ENCODE measurements around the gene CDH23. TPM values are rescaled to one million over a fixed set of nuclear protein-coding genes. Genes with fewer than 3 reads are reported as not detected.

Gene CDH23
- total RNA-seq, 3 donors from 2014 or later: 1.8 to 3.6 (median 3.0) TPM

- H3K9me3 ChIP-seq: no peaks in the 10 kb centered on the region
- intact Hi-C loops (cut with DNase I, micrococcal nuclease): no loop called here
- no peak for DNase-seq
These were observed 78.1 kb downstream of the CDH23 start for GRCh38 chr10:71474702-71475242.

GRCh38 chr10:71475243-71475871, 78.6 kb downstream of the CDH23 start:
- ATAC-seq: peak; percentile 26
- Histone ChIP-seq H3K36me3 (ENCODE audit: low read depth) (no peaks in the 10 kb centered on the region), H3K9me3 (no peaks in the 10 kb centered on the region), H3K4me1 (ENCODE audit: low read depth) (peaks cover 4% of the 10 kb centered on the region), H3K4me3 (no peak overlapping the region)
- TF ChIP-seq CTCF (IDR thresholded peaks at IDR 0.05): no peak
- intact Hi-C loops (cut with DNase I, micrococcal nuclease): no loop called here
- peak in 1 of 3 donors; percentile 2 for DNase-seq

More at GRCh38 chr10:71474702-71475242, 78.1 kb downstream of the CDH23 start:
- TF ChIP-seq CTCF (IDR thresholded peaks at IDR 0.05): no peak
- no peak for ATAC-seq
- no peaks in the 10 kb centered on the region for H3K36me3 ChIP-seq (ENCODE audit: low read depth)
- no peak overlapping the region for H3K4me3 ChIP-seq
- peaks cover 4% of the 10 kb centered on the region for H3K4me1 ChIP-seq (ENCODE audit: low read depth)

GRCh38 chr10:71476228-71477011, 79.7 kb downstream of the CDH23 start:
- peak; percentile 11 for ATAC-seq

GRCh38 chr10:71478173-71478572, 81.5 kb downstream of the CDH23 start:
- no peak for TF ChIP-seq CTCF (IDR thresholded peaks at IDR 0.05)
- DNase-seq (no peak), ATAC-seq (no peak)
- Histone ChIP-seq H3K36me3 (ENCODE audit: low read depth) (no peaks in the 10 kb centered on the region), H3K9me3 (no peaks in the 10 kb centered on the region), H3K4me3 (no peak overlapping the region), H3K4me1 (ENCODE audit: low read depth) (peaks cover 4% of the 10 kb centered on the region)
- intact Hi-C loops (cut with DNase I, micrococcal nuclease): no loop called here

More at GRCh38 chr10:71476228-71477011, 79.7 kb downstream of the CDH23 start:
- Histone ChIP-seq H3K4me3 (no peak overlapping the region), H3K36me3 (ENCODE audit: low read depth) (no peaks in the 10 kb centered on the region), H3K9me3 (no peaks in the 10 kb centered on the region), H3K4me1 (ENCODE audit: low read depth) (peaks cover 4% of the 10 kb centered on the region)
- peak in 1 of 3 donors; percentile 17 for DNase-seq
- intact Hi-C loops (cut with DNase I, micrococcal nuclease): no loop called here
- no peak for TF ChIP-seq CTCF (IDR thresholded peaks at IDR 0.05)

- DNase-seq: no peak
- peaks cover 4% of the 10 kb centered on the region for H3K4me1 ChIP-seq (ENCODE audit: low read depth)
- intact Hi-C loops (cut with DNase I, micrococcal nuclease): no loop called here
- H3K9me3 ChIP-seq: no peaks in the 10 kb centered on the region
- no peak for ATAC-seq
- no peaks in the 10 kb centered on the region for H3K36me3 ChIP-seq (ENCODE audit: low read depth)
- H3K4me3 ChIP-seq: no peak overlapping the region
- TF ChIP-seq CTCF (IDR thresholded peaks at IDR 0.05): no peak
These were observed 82.2 kb downstream of the CDH23 start for GRCh38 chr10:71478813-71479365.
